Right ventricle myocardium inferior (tissue), 1 donor: ENCODE measurements around the gene FGF4. TPM values are rescaled to one million over a fixed set of nuclear protein-coding genes. Genes with fewer than 3 reads are reported as not detected.
"Not testable (repeated sequence)": the region's sequence is repeated elsewhere in the genome, so short reads cannot be mapped to it uniquely, and the experiment has no call there.

ENCODE experiments used
- ATAC-seq: fragments of 200-7000 bp; cut with Tn5 transposase; one replicate; pipeline ENCODE4 v1.9.1; 2020; ENCODE audit warnings: mild to moderate bottlenecking, moderate library complexity
- DNase-seq: peaks from one replicate; pipeline ENCODE4 v3.0.0; 2021; ENCODE audit errors: missing footprints
- intact Hi-C: fragments of 100-400 bp; cut with DNase I; formaldehyde crosslinking; loops from one replicate; pipeline ENCODE4 v1.11.0; 2022
- total RNA-seq: library from RNA; stranded (reverse); fragmentation: NEBNext Ultra II Directional; extraction: Animal tissue kit (Norgen Biotek cat#: 25700); gene quantifications from one replicate; pipeline ENCODE4 v1.2.1, GENCODE V29; 2021
- donor health status: DM: no; HTN: yes; CAD: no; lungs with severe emphysema.

Gene FGF4
- total RNA-seq, 1 donor from 2014 or later, result not detected

DNA sequence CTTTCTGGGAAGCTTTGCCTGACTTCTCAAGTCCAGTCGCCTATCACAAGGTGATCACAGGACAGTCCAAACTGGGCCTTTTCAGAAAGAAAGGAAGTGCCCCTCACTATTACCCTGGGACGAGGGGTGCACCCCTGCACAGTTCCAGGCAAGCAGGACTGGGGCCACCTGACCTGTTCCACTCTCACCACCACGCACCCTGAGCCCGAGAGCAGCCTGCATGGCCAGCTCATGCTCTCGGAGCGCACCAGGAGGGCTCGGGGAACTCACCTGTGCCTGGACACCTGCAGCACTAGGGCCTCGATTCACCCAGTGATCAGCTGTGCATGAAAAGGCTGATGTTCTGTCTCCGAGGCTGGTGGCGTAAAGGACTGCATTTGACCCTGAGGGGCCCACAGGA lies 12.8 kb upstream of the FGF4 start:
- intact Hi-C loops, result no loop called here
- ATAC-seq, result no peak
- DNase-seq, result no peak

DNA sequence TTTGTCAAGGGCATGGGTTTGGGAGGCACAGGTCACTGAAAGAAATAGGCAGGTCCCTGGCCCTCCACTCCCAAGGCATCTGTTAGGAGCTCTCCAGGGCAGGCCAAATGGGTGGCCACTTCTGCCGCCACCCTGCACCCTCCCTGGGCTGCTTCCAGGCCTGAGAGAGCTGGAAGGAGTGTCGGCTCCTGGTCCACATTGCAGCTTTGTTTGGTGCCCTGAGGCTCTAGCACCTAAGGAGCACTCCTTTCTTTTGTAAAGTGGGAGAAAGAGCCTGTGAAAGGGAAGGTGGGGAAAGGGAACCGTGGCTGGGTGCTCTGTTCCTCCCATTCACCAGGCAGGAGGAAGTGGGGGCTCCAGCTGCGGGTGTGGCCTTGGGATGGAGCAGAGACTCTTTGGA lies 12.3 kb upstream of the FGF4 start:
- intact Hi-C loops, result no loop called here
- ATAC-seq, result no peak
- no peak for DNase-seq

DNA sequence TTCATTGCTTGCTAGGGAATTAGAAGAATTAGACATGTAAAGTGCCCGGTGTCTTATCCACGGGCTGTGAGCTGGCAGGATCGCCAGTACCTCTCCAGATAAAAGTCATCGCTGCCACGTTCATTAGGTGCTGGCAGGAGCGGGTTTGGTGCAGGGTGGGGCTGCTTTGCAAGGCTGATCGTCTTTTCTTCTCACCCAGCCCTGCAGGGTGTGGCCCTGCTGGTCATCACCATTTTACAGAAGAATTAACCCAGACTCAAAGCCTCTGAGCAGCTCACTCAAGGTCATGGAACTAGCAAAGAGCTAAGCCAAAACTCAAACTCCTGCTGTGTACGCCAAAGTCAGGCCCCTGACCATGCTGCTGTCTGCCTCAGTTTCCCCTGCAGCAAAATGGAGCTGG lies 6.1 kb upstream of the FGF4 start:
- no peak for DNase-seq
- no peak for ATAC-seq
- intact Hi-C loops, result no loop called here

DNA sequence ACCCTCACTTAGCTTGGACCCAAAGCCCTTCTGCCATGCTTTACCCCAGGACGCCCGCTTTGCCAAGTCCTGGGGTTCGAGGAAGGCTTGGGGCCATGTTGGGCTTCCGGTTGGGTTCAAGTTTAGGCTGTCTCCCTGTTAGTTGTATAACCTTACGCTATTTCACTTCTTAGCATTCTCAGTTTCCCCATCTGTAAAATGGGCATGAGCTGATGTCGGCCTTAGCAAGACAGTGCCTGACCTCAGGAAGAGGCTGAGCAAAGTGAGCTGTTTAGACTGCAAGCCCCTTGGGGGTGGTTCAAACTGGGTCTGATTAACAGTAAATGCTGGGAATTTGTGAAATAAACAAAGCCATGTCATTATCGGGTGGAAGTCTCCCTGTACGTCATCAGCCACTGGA lies 3.2 kb upstream of the FGF4 start:
- ATAC-seq (no peak), DNase-seq (no peak)
- intact Hi-C loops, result no loop called here

DNA sequence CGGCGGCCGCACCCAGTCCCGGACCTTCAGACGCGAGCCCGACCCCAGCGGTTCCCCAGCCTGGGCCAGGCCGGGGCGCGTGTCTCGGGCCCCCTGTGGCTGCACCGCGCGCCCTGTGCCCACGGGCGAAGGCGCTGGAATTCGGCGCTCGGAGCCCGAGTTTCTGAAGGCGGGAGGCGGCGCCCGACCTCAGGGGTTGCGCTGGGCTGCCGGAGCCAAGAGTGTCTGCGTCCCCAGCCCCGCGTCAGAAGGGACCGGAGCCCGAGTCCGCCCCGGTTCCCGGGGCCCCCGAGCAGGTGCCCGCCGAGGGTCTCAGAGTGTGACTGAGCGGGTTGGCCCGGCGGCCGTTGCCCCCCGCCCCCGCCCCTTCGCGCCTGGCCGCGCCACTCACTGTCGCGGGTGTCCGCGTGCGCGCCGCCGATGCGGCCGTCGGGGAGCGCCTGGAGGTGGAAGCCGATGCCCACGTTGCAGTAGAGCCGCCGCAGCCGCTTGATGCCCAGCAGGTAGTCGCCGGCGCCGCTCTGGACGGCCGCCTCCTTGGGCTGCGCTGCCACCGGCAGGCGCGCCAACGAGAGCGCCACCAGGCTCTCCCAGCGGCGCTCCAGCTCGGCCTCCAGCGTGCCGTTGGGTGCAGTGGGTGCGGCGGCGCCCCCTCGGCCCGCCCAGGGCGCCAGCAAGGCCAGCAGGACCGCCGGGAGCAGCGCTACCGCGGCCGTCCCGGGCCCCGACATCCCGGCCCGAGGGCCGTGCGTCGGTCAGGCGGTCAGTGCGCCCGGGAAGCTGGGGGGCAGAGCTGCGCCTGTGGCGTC lies 583 bp downstream of the FGF4 start:
- no peak for DNase-seq
- ATAC-seq, result no peak
- intact Hi-C loops, result no loop called here

DNA sequence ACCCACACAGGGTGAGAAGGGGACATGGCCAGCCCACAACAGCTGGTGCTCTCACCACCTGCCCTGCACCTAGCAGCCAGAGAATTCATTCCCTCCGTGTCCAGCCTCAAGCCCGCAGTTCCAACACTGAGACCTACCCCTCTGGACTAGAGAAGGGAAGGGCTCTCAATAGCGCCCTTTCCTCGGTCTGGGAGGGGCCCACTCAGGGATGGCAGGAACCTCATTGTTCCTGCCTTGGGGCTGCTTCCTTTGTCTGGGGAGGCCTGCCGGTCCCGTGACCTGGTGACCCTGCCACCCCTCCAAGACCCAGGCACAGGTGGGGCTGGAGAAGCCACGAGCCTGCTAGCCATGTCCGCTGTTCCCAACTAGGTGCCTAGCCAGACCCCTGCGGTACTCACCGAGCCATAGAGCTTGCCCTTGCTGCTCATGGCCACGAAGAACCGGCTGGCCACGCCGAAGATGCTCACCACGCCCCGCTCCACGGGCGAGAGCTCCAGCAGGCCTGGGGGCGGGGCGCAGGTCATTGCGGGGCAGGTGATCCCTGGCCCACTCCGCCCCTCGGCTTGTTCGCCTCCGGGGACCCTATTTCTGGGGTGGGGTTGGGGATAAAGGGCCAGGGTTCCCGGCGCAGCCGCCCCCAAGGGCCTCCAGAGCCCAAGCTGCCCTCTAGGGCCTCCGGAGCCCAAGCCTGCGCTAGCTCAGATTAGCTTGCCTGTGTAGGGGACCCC lies 1.4 kb downstream of the FGF4 start:
- ATAC-seq, result no peak
- DNase-seq, result no peak
- intact Hi-C loops, result no loop called here

DNA sequence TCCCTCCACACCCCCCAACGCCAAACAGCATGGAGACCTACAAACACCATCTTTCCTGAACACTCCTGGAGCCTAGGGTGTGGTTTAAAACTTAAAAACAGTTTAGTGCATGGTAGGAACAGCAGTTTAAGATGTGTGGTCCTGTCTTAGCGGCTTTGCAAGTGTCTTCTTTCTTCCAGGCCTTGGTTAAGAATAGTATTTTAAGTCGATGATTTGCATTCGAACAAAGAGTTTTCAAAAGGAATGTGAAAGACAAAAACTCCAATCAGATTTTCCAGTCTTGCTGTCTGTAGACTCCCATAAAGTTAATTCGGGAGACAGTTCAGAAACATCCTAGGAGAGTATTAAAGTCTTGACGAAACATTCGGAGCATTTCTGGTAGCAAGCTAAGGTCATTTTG lies 3.7 kb downstream of the FGF4 start:
- ATAC-seq (no peak), DNase-seq (no peak)
- intact Hi-C loops, result no loop called here

DNA sequence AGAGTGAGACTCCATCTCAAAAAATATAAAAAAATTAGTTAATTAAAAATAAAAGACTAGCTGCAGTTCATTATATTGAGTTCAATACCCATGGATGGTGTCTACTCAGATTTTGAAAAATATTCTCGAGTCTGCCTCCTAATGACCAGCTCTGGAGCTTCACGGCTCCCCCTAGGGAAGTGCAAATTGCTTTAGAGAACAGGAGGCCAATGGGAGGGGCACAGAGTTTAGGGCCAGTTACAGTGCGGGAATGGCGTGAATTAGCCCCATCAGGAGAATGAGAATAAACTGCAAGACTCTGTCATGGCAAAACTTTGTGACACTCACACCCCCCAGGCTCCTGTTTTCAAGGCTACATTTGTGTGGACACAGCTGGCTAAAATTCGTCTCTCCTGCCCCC lies 4.6 kb downstream of the FGF4 start:
- DNase-seq, result no peak
- intact Hi-C loops, result no loop called here
- ATAC-seq, result no peak

DNA sequence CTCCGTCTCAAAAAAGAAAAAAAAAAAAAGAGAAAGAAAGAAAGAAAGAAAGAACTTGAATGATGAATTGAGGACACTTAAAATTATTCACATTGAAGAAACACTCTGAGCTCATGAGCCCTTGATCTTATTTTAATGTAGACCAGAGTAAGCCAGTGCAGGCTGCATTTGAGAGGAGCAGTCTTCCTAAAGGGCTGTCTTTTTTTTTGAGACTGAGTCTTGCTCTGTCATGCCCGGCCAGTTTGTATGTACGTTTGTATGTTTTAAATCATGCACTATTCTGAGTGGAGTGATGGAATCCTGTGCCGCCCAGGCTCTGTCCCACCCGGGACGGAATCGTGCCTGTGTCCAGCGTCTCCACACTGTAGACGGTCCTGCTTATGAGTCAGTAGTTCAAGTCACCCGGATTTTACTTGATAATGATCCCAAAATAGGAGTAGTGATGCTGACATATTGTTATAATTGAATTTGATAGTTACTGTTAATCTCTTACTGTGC lies 9.6 kb downstream of the FGF4 start:
- ATAC-seq (no peak), DNase-seq (no peak)
- intact Hi-C loops, result no loop called here

DNA sequence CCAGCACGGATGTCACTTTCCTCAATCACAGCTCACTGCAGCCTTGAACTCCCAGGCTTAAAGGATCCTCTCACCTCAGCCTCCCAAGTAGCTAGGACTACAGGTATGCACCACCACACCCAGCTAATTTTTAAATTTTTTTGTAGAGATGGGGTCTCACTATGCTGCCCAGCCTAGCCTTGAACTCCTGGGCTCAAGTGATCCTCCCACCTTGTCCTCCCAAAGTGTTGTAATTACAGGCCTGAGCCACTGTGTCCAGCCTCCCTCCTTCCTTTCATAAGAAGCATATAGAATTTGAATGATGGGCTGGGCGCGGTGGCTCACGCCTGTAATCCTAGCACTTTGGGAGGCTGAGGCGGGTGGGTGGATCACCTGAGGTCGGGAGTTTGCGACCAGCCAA lies 10.2 kb downstream of the FGF4 start:
- ATAC-seq, intact Hi-C loops, DNase-seq: not testable (repeated sequence)

DNA sequence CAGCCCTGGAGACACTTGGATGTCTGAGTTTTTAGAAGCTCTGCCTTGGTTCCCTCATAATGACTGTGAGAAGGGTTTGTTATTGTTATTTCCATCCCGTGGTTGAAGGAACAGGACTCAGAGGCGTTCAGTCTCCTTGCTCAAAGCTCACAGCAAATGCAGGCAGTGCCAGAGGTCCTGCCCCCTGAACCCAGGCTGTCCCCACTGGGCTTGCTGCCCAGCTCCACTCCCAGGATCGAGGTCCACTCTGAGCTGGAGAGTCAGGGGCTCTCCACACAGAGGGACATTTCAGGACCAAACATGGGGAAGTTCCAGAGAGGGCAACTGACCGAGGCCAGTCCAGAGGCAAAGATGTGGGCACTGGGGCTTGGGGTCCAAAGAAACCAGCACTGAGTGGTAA lies 14.8 kb downstream of the FGF4 start:
- DNase-seq (no peak), ATAC-seq (no peak)
- intact Hi-C loops, result no loop called here

DNA sequence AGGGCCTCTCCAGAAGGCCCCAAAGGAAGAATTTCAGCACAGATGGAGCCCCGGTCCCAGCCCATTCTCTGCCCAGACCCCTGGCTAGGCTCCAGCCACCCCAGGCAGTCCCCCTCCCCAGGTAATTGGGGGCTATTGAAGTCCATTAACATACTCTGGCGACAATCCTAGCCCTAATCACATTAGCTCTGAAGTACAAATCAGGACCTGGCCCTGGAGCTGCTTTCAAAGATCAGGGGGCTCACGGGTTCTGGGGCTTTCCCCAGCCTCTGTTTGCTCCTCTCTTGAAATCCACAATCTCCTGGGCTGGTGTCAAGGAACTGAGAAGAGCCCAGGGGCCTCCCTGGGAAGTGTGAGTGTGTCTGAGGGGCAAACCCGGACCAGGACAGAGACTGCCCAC lies 22.3 kb downstream of the FGF4 start:
- no peak for ATAC-seq
- no peak for DNase-seq
- intact Hi-C loops, result no loop called here

DNA sequence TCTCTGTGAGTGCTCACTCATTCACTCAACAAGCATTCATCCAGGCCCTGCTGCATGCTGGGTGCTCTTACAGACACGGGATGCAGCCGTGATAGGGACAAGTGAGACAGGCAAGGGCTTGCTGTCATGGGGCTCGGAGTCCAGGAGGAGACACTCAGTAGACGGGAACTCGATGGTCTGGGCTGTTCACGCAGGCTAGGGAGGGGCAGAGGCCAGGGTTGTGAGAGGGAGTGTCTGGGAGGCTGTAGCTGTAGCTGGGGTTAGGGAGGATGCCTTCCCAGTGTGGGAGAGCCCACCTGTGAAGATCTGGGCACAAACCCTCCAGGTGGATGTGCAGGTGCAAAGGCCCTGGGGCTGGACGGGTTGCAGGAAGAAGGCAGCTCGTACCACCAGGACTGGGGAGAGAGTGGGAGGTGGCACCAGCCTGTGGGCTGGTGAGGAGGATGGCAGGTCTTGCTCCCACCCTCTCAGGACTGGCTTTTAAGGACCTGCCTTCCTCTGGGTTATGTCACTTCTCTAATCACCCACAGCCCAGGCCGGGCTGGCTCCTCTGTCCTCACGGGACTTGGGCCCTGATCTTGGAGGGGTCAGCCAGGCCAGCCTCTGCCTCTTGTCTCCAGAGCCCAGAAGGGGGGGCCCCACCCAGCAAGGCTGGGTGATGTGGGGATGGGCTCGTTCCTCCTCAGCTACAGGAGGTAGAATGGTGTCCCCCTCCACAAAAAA lies 24.1 kb downstream of the FGF4 start:
- intact Hi-C loops, result no loop called here
- ATAC-seq, result no peak
- no peak for DNase-seq

DNA sequence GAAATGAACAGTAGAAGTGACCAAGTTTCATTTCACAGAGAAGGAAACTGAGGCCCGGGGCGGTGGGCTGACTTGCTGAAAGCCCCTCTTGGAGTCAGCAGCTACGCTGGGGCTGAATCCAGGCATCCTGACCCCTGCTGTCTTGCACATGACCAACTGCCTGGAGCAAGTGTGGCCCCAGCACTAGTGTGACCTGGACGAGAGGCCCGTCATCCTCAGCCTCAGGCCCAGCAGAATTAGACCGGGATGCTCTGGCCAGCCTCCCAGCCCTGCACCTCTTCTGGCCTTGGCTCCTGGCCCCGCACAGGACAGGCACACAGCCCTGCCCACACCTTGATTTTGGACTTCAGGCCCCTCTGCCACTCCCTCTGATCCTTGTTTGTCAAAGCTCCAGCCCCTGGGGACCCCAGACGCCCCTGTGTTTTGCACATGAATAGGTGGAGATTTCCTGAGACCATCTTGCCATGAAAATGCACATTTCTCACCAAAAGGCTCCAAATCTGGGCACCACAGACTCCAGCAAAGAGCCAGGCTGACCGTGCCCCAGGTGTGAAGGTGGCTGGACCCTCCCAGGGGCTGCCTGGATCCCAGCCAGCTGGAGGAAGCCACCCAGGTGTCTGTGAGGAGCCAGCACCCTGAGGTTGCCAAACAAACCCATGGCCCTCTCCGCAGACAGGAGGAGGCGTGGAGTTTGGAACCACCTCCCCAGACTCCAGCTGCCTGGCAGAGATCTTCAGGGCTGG lies 24.9 kb downstream of the FGF4 start:
- ATAC-seq, result no peak
- intact Hi-C loops, result no loop called here

DNA sequence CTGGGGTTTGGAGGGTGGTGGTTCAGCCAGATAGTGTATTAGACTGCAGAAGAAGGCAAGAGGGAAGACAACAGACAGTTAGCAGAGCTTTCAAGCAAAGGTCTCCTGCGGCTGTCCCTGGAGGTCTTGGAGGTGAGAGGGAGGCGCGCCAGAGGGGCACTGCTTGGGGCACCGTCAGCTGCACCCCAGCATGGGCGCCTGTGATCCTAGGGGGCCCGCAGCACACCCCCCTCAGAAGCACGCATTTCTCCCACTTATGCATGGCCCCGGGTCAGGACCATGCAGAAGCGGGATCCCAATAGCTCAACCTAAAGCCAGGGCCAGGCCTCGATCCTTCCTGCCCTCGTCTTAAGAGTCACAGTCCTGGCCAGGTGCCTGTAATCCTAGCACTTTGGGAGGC lies 26.5 kb downstream of the FGF4 start:
- DNase-seq (no peak), ATAC-seq (no peak)
- intact Hi-C loops, result no loop called here

More for the DNA sequence above, 24.9 kb downstream of the FGF4 start:
- DNase-seq, result no peak

DNA sequence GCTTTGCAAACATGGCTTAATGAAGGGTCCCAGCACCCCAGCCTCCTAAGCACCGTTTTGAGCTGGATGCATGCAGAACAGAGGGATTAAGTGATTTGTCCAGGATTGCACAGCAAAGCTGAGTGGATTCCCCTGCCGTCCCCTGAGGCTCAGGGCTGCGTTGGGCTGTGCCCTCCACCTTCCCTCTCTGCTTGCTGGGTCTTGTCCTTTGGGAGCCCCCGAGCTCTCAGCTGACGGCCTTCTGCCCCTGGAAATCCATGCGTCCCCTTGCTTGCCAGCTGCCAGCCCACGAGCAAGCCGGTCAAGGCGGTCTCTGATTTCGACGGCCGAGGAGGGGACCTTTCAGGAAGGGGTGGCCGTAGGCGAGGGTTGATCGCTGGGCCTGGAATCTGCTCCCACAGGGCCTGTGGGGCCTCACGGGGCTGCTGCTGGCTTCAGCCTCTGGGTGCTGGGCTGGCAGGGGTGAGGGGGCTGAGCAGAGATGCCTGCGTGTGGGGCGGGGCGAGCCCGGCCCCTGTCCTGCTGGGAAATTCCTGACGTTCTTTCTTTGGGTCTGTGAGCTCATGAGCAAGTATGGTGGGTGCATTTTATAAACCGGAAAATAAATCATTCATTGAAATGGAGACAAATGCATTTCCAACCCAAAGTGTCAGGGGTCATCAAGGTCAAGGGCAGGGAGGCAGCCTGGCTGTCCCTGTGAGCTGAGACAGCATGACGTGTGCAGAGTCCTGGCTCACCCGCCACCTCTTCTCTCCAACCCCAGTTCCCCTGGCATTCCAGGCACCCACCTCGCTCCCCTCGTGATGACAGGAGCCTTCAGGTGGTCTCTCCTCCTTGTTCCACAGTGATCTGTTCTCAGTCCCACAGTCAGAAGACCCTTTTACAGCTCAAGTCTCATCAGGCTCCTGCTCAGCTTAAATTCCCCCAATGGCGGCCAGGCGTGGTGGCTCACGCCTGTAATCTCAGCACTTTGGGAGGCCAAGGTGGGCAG lies 28.1 kb downstream of the FGF4 start:
- DNase-seq (no peak), ATAC-seq (no peak)
- intact Hi-C loops, result no loop called here

DNA sequence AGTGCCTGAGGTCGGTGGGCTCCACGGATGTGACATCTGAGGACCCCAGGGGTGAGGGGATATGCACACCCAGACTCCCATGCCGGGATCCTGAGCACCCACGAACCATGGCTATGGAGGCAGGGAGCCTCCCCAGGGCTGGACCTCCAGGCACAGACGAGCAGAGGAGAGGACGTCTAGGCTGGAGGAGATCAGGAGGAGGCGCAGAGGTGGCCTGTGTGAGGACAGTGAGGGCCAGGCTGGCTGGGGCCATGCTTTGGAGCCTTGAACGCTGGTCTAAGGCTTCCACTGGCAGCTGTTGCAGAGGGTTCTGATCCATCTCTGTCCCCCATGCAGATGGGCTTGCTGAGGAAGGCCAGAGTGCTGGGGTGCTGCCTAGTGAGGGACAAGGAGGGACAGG lies 29.0 kb downstream of the FGF4 start:
- DNase-seq, result no peak
- intact Hi-C loops, result no loop called here
- no peak for ATAC-seq

DNA sequence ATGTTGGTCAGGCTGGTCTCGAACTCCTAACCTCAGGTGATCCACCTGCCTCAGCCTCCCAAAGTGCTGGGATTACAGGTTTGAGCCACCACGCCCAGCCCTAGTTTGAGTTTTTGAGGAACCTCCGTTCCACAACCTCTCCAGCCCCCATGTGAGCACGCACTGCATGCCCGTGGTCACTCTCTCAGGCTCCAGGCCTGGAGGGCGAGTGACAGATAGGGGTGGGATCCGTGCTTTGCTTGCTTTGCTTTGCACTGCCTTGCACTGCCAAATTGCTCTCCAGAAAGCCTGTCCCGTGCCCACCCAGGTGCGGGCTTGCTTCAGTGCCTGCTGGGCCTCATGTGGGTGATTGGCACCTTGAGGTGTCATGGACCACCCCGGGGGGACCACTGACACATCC lies 29.9 kb downstream of the FGF4 start:
- ATAC-seq, result no peak
- DNase-seq, result no peak
- intact Hi-C loops, result no loop called here
